Measurements from ENCODE around the gene SH3RF3.

The SH3RF3 gene

GRCh38 chr2:109422758-109423500, 293.9 kb downstream of the SH3RF3 start:
- no peak for DNase-seq

GRCh38 chr2:109423556-109424359, 294.8 kb downstream of the SH3RF3 start:
- no peak for DNase-seq

GRCh38 chr2:109425411-109425810, 296.4 kb downstream of the SH3RF3 start:
- DNase-seq, result no peak

- DNase-seq, result no peak
Measured at GRCh38 chr2:109427661-109428091, 298.7 kb downstream of the SH3RF3 start.

- DNase-seq, result no peak
Measured at GRCh38 chr2:109428281-109428680, 299.3 kb downstream of the SH3RF3 start.

DNA sequence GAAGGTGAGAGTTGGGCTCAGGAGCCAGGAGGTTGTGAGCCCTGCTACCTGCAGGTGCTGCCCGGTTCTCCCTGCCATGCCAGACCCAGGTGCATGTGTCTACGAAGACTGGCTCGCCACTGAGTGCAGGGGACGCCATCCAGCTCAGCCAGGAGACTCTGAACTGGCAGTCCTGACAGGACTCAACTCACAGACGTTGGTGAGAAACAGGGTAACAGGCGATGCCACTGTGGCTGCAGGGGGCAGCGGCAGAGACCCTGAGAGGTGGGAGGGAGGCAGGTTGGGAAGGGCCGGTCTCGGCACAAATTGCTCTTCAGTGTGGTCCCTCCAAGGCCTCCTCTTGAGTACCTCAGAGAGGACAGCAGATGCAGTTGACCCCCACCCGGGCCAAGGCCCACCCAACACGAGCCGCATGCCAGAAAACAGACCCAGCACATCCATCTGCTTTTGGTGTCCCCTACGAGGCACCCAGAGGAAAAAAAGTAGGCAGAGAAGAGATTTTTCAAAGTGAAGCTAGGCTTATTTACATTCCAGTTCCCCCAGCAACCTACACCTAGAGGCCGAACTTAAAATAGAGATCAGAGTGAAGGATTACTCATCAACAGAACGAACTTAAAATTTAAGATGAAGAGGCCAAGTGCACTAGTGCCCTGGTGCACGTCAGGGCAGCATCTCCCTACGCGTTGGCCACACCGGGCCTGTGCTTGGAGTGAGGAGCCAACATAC, 300.0 kb downstream of the SH3RF3 start:
- DNase-seq, result no peak

DNA sequence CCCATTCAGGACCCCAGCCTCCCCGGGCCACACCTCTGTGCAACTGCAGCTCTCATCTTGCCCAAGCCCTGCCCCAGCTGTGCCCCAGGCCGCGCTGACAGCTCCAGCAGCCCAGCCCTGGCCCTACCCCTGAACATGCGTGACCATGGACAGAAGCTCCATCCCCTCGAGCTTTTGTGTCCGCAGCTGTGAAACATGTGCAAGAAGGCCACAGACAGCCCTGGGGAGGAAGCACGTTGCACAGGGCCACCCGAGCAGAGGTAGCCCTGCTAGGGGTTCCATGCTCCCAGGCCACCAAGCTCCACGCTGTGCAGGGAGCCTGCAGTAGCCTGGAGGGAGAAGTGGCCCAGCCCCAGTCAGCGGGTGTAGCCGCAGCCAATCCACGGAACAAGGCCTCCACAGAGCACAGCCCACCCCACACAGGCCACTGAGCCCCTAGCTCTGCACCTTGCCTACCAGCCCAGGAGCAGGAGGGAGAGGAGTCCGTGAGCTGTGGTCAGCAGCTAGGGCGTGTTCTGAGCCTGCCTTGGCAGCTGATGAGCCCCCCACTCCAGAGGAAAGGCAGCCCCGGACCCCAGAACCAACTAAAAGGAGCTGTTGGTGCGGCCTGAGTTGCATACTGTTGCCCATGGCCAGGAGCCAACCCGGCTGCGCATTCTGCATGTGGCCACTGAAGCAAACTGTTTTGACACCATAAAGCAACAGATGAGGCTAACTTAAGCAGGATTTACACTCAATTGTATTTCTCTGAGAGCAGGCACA, 300.7 kb downstream of the SH3RF3 start:
- DNase-seq, result no peak

- no peak for DNase-seq
Measured at GRCh38 chr2:109430329-109430636, 301.3 kb downstream of the SH3RF3 start.

DNA sequence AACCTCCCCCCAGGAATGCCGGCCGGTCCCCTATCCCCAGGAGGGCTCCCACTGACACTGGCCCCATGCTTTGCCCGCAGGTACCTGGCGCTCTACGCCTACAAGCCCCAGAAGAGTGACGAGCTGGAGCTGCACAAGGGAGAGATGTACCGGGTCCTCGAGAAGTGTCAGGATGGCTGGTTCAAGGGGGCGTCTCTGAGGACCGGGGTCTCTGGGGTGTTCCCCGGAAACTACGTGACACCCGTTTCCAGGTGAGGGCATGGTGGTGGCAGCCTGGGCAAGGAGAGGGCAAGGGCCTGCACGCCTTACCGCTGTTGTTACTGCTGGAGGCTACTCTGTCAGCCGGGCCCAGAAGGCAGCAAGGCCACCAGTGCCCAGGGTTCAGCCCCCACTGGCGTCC, 303.4 kb downstream of the SH3RF3 start:
- no peak for DNase-seq

DNA sequence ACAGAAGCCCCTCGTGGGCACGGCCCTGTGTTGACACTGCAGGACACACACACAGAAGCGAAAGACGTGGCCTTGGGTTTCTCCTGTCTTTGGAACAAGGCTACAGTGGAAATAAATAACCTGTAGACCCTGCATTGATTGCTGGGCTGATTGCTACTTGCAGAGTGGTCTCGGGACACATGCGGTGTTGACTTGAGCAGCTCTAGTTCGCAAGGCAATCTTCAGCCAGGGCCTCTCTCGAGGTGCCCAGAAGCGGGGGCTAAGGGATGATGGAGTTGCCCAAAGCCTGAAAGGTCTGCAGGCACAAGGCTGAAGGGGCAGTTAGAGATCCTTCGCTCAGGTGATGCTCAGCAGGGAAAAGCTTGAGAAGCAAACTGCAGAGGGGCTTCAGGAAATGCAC, 304.5 kb downstream of the SH3RF3 start:
- no peak for DNase-seq

GRCh38 chr2:109433926-109434325, 304.9 kb downstream of the SH3RF3 start:
- no peak for DNase-seq

- no peak for DNase-seq
Measured at GRCh38 chr2:109434351-109434750, 305.3 kb downstream of the SH3RF3 start.

DNA sequence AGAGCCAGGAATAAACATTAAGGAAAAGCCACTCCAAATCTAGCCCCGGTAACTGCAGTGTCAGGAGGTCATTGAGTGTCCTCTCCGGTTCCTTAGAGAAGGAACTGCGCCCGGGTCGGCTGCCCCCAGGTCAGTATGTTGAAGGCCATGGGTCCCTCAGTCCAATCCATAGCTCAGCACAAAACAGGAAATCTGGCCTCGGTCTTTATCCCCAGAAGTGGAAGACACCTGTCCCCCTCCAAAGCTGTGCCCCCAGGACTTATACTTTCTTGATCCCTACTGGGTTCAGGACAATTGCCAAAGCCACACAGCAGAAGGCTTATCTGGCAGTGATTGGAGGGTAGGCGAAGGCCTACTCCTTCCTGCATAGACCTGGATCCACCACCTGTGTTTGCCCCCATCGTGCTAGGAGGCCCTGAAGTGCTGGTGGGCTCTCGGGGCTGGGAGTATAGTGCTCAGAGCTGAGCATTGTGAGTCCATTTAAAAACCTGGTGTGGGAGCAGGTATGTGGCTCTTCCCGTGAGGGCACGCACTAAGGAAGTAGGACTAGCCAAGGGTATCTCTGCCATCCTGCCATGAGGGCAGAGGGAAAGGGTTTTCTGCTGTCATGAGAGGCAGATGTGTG, 306.2 kb downstream of the SH3RF3 start:
- DNase-seq, result no peak

- DNase-seq, result no peak
Measured at GRCh38 chr2:109435901-109436598, 307.0 kb downstream of the SH3RF3 start.

DNA sequence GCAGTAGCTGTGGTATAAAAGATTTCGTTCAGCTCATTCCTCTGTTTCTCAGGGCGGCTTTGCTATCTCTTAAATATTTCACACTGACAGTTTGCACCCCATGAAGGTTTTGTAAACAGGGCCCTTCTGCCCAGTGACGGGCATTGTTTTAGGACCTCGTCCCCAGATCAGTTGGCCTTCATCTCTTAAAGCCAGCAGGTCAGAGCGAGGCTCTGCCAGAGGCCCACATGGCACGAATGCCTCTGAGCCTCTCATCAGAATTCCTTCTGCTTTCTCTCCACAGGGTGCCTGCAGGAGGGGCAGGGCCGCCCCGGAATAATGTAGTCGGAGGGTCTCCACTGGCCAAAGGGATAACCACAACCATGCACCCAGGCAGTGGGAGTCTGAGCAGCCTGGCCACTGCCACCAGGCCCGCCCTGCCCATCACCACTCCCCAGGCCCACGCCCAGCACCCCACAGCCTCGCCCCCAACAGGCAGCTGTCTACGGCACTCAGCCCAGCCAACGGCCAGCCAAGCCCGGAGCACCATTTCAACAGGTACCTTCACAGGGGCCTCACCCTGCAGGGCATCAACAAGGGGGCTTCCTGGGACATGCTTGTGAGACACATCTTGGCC, 307.7 kb downstream of the SH3RF3 start:
- no peak for DNase-seq

DNA sequence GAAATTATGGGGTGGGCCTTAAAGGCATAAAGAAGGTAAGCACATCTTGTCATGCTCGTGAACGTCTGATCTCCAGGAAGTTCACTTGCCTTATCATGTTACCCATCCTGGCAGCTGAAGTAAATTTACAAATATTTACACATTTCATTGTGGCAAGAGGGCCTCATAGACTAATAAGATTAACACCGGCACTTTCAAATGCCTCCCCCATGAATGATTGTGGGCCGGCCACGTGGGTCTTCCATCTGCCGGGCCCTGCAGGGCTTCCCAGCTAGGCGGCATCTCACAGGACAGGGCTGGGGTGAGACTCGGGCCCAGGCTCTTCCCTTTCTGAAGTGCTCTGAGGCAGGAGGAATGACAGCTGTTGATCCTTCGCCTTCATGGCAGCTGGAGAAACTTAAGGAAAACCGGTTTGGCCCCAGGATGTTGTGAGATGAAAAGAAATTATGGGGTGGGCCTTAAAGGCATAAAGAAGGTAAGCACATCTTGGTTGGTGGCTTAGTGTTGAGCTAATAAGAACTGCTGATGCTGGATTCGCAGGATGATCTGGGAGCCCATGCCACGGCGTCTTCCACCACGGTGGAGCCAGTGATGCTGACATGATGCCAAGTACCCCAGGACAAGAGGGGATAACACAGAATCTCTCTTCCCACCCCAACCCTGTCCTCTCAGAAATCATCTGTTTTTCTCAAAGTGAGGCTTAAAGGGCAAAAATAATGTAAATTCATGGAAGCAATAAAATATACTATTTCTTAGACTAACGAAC, 308.5 kb downstream of the SH3RF3 start:
- no peak for DNase-seq

DNA sequence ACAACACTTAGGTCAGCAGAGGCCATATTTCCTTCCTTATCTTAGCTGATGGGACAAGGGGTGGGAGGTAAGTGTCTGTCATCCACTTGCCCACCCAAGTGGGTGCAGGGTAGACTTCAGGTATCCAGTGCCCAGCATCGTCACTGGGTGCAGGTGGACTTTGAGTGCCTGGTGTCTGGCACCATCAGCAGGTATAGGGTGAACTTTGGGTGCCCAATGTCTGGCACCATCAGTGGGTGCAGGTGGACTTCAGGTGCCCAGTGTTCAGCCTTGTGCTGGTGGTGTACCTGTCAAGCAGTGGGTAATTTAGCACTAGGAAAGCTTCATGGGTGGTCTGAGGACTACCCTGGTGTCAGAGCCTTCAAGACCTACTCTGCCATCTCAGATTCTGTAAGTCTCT, 309.1 kb downstream of the SH3RF3 start:
- no peak for DNase-seq

GRCh38 chr2:109438773-109439389, 309.9 kb downstream of the SH3RF3 start:
- DNase-seq, result no peak

- DNase-seq, result no peak
Measured at GRCh38 chr2:109439390-109439786, 310.4 kb downstream of the SH3RF3 start.

DNA sequence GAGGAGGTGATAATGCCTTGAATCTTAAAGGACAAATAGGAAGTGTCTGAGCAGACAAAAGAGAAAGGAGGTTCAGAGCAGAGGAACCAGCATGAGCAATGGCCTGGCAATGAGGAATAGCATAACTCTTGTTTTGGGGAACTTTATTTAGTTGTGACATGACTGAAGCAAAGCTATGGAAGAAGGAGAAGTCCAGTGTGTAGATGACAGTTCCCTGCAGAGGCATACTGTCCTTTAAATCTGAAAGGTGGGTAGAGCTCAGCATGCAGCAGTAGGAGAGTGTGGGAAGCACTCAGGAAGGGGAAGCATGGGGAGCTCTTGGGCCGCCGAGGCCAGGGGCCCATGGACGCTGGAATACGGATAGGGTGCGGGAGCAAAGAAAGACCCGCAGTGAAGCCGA, 311.0 kb downstream of the SH3RF3 start:
- DNase-seq, result no peak
